NCI-H226 (cell line): ENCODE measurements around the gene TMEM204.
"Not testable (repeated sequence)": the region's sequence is repeated elsewhere in the genome, so short reads cannot be mapped to it uniquely, and the experiment has no call there.

ENCODE experiments used
- DNase-seq: peaks from one replicate; pipeline ENCODE4 v3.0.0-alpha.2; 2015

TMEM204 gene

DNA sequence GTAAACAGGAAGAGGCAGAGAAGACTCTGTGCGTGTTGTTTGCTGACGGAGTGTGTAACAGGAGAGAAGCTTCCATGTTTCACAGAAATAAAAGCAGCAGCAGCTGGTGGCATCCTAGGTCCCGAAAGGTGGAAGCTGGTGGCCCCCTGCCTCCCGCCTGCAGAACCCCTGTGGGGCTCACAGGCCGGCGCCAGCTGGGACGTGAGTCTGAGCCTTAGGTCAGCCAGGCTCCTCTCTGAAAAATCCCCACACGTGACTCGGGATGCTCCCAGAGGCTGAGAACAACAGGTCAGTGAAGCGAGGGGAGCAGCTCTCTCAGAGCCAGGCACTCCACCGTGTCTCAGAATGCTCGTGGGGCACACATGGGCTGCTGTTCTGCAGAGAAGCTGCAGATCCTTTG lies 27.4 kb downstream of the TMEM204 start:
- no peak for DNase-seq

DNA sequence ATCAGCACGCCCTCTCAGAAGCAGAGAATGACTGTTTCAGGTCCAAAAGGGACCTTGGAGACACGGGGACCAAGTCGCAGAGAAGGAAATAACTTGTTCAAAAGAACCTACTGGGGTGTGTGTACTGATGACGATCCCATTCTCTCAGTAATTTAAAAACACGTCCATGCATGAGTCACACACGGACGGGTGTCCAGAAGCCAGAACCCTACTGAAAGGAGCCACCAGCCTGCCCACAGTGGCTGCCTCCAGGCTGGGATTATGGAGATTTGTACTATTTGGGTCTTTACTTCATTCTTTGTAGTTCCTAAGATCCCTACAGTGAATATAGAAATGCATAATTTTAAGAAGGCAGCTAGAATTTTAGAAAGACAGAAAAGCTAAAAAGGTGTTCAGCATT lies 27.8 kb downstream of the TMEM204 start:
- no peak for DNase-seq

DNA sequence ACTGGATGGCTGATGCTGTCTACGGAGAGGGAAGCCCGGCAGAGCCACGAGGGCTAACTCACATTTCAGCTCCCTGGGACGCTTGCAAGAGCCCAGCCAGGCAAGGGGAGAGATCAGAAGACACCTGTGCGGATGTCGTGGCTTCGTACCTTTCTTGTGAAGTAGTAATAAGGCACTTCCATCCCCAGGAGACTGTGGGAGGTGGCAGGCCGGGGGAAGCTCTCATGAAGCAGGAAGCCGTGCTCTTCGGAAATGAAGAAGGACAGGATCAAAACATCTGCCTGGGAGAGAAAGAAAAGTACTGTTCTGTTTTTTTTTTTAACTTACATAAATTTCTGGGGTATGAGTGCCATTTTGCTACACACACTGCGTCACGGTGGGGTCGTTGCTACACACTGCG lies 28.4 kb downstream of the TMEM204 start:
- DNase-seq: no peak

DNA sequence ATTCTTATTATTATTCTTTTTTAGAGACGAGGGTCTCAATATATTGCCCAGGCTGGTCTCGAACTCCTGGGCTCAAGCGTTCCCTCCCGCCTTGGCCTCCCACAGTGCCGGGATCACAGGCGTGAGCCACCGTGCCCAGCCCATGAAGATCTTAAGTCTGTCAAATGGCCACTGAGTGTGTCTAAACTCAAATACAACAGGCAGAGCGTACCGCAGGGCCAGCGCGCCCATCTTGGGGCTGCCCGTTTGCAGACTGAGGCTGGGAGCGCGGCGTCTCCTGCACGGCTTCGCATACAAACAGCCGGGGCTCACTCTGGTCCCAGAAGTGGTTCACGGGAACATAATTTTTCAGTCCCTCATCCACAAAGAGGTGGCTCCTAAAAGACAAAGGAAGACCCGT lies 30.3 kb downstream of the TMEM204 start:
- no peak for DNase-seq

DNA sequence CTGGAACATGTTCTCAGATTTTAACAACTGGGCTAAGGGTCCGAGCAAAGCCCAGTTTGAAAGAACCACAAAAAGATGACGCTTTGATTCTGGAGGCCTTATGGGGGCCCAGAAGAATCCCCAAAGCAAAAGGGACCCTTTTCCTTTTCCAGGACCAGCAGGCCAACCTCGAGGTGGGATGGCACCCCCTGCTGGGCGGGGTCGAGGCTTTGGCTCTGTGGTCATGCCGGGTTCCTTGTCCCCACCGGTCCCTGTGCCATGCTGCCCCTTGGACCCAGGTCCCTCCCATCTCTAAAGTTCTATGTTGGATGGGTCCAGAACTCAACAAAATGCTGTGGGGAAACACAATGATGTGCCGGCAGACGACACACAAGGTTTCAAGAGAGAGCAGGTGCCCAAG lies 30.9 kb downstream of the TMEM204 start:
- no peak for DNase-seq

DNA sequence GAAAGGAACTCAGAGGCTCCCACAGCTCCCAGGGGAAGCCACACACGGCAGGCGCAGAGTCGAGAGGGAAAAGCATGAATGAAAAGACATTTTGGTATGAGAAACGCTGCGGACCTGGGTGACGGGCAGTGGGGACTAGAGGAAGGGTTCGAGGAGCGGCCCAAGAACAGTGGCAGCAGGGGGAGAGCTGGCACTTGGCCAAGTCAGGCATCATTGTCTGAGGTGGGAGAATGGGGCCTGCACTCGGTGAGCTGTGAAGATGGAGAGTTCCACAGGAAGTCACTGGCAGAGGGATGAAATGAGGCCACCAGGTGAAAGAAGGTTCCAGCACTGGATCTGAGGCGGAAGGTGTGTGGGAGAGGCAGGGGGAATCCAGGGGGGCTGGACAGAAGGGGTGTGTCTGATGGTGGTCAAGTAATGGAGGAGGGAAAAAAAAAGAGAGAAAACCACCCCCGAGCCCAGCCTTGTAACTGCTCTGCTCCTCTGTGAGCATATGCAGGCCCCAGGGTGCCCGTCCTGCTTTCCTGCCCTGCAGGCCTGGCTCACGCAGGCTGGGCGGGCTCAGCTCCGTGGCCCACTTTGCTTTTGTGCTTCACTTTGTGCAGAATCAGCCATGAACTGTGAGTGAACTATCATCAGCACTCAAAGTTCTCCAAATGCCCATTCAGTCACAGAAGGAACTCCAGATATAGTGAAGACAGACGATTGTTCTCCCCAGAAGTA lies 31.8 kb downstream of the TMEM204 start:
- DNase-seq: no peak

DNA sequence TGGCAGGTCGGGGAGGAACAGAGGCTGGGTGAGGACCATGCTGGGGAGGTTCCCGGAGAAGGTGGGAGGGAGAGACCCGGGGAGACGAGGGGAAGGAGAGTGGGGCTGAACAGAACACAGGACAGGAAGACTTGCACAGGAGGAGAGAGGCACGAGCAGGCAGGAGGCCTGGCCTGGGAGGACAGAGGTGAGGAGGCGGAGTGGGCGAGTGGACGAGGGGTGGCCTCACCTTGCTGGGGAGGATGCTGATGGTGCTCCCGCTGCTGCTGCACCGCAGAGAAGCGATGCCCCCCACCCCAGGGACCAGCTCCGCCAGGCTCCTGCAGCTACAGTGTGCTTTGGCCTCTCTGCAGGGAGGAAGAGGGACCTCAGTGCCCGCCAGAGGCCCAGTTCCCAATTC lies 34.5 kb downstream of the TMEM204 start:
- DNase-seq: no peak

DNA sequence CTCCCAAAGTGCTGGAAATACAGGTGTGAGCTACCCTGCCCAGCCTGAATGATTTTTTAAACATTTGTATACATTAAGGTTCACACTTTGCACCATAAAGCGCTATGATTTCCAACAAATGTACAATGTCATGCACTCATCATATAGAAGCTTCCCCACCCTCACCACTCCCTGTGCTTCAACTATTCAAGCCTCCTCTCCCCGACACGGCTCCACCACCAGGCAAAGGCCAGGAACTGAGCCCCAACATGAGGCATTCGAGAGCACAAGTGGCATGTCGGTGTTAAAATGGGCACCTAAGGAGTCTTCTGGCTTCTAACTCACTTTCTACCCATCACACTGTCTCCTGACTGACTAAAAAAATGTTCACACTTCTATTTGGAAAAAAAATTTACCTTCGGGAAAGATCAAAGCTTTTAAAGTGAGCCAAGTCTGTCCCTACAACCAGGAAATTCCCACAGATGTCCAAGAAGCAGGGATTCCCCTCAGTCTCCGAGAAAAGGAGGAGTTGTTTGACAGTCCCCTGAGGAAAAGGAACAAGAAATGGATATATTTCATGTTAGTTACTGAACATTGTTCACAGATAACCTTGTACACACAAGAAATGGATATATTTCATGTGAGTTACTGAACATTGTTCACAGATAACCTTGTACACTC lies 37.7 kb downstream of the TMEM204 start:
- DNase-seq: no peak

DNA sequence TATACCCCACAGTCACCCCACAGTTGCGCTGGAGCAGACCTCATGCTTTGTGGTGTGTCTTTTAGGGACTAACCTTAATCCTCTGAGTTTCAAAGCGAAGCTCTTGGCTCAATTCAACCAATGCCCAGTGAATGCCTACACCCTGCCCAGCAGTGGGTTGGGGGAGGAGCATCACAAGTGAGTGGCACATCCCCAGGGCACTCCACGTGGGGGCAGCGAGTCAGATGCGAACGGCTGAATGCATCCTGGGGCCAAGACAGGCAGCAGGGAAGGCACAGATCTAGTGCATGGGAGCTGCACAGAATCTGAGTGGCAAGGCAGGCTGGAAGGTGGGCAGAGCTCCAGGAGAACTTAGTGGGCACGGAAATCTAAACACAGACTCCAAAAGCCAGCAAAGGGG lies 39.2 kb downstream of the TMEM204 start:
- no peak for DNase-seq

DNA sequence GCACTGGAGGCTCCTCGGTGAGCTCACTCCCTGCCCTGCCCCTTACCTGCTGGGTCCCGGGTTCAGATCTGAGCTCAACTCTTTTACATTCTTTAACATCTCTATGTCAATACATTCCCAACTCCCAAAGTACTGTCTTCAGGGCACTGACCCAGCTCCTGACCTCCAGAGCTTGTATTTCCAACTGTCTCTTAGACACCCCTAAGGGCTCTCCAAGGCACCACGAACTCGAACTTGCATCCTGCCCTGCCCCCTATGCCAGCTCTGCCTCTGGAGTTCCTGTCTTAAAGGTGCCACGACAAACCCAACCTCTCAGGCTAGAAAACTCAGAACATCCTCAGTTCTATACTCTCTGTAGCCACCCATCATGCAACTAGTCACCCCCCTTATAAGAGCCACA lies 39.8 kb downstream of the TMEM204 start:
- no peak for DNase-seq

DNA sequence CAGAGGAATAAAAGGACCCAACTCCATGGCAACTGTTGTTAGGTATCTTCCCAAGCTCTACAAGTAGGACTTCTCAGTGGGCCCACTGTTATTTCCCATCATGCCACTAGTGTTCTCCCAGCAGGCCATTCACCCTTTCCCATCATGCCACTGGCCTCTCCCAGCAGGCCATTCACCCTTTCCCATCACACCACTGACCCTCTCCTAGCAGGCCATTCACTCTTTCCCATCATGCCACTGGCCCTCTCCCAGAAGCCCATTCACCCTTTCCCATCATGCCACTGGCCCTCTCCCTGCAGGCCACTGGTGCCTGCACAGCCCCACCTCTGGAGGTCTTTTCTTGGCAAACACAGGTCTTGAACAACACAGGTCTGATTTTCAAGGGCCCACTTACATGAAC lies 42.1 kb downstream of the TMEM204 start:
- DNase-seq: no peak

DNA sequence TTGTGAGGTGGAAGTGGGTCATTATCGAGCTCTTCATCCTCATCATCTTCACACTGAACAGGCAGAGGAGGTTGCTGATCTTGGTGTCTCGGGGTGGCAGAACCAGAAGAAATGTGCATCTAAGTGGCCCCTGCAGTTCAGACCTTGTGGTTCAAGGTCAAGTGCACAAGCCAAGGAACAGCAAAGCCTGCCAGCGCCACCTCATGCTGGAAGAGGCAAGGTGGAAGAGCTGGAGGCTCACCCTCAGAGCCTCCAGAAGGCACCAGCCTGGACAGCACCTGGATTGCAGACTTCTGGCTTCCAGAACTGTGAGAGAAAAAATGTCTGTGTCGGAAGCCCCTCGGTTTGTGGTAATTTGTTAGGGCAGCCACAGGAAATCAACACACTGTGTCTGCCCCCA lies 45.7 kb downstream of the TMEM204 start:
- DNase-seq: no peak

DNA sequence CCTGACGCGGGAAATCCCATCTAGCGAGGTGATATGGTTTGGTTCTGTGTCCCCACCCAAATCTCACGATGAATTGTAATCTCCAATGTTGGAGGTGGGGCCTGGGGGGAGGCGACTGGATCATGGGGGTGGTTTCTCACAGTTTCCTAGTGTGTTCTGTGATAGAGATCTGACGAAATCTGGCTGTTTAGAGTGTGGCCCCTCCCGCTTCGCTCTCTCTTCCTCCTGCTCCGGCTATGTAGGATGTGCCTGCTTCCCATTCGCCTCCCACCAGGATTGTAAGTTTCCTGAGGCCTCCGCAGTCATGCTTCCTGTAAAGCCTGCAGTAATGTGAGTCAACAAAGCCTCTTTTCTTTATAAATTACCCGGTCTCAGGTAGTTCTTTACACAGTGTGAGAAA lies 46.8 kb downstream of the TMEM204 start:
- no peak for DNase-seq

DNA sequence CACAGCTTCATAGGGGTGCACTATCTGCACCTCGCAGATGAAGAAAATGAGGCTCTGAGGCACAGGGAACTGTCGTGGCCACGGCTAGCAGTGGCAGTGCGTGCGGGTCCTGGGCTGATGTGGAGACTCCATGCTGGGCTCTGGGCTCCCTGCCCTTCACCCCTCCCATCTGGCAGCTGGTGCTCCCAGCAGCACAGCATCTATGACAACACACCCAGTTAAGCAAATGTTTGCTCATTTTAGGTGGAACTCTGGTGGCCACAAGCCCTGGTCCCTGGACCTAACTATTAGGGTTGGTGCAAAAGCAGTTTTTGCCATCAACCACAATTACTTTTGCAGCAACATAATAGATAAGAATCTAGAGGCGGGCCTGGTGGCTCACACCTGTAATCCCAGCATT lies 47.5 kb downstream of the TMEM204 start:
- DNase-seq: no peak

DNA sequence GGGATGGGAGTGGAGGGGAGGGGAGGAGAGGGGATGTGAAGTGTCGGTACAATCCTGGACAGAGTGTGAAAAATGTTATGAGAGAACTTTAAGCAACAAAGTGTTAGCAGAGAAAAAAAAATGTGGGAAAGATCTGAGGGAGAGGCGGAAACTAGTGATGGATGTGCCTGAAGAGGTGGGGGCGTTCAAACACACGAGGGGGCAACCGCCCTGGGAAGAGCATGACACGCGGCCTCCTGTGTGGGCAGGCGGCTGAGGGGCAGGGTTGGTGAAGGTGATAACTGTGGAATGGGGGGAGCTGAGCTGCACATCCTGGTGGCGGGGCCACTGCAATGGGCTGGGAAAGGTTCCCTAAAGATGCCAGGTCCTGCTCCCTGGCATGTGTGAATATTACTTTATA lies 48.3 kb downstream of the TMEM204 start:
- DNase-seq: no peak

DNA sequence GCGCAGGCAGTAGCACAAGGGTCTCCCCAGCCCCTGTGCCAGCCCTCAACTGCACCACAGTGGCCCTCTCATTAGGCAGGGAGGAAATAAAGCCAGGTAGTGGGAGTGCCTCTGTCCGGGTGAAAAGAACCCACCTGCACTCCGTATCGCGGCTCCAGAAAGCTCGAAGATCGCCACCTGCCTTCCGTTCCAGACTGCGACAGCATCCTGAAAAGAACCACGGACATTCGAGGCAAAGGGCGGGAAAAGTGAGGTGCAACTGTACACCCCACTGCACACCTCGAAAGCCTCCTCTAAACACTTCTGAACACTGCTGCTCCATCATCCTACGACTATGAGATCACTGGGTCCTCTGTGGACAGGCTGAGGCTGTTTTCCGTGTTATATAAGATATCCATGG lies 49.7 kb downstream of the TMEM204 start:
- no peak for DNase-seq

DNA sequence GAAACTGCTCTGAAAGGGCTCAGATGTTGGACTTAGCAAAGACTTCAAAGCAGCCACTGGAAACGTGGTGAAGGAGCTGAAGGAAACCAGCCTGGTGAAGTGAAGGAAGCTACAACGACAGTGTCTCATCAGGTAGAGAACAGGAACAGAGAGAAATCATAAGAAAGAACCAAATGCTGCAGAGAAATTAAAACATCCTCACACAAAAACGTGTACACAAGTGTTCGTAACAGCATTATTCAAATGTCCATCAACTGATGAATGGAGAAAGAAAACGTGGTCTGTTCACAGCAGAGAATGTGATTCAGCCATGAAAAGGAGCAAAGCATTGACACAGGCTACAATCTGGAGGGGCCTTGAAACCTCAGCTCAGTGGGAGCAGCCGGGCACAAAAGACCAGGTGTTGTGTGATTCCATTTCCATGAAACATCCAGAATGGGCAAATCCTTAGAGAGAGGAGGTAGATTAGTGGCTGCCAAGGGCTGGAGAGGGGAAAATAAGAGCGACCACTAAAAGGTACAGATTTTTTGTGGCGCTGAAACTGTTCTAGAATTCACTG lies 51.5 kb downstream of the TMEM204 start:
- DNase-seq: no peak

DNA sequence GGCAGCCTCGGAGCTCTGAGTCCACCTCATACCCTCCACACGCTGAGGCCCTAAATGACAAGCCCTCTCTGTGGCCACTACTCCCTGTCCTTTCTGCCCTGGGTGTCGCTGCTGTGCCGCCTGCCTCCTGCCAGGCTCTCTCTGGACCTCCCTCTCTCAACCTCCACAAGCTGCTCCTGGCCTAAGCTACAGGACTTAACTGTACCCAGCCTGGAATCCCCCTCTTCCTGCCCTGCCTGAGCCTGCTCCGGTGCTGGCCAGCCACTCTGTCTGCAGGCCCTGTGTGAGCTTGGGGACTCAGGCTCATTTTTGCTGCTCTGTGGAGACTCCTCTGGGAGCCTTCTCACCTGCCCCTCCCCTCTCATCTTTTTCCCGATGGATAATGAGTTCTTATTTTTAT lies 56.9 kb downstream of the TMEM204 start:
- DNase-seq: no peak

DNA sequence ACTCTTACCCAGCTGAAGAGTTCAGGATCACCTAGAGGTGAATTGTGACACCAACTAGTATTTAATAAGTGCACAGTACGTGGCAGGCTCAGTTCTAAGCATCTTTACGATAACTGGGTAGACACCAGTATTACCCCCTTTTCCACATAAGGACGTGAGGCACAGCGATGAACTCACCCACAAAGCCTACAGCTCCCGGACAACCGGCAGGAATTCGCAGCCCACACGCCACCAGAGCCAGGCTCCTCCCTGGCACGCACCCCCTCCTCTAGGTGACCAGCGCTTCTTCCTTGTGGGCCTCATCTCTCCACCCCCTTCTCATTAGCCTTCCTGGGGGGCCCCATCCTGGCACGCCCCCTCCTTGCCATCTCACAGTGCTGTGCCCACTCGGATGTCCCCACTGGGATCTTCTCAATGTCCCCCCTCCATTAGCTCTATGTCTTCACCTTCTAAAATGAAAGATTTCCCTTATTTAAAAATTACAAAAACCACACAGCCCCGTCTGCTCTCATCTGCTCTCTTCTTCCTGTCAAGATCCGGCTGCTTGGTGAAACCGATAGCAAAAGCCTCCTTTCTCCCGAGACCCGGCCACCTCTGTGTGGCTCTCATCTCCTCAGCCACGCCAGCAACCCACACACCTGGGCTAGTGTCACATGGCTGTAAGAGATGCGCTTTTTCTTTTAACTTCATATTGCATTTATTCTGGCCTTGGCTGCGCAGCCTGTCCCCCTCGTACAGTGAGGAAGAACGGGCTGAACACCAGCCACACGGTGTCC lies 57.7 kb downstream of the TMEM204 start:
- no peak for DNase-seq

DNA sequence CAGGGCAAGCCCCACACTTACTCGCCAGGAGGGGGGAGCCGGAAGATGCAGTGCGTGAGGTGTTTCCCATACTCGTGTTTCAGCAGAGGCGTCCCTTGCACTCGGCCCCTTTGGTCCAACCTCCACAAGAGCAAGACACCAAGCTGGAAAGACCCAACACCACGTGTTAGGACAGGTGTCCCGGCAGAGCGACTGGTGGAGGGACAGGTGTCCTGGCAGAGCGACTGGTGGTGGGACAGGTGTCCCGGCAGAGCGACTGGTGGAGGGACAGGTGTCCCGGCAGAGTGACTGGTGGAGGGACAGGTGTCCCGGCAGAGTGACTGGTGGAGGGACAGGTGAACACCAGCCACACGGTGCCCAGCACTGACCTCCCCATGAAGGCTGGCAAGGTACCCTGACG lies 59.0 kb downstream of the TMEM204 start:
- no peak for DNase-seq

DNA sequence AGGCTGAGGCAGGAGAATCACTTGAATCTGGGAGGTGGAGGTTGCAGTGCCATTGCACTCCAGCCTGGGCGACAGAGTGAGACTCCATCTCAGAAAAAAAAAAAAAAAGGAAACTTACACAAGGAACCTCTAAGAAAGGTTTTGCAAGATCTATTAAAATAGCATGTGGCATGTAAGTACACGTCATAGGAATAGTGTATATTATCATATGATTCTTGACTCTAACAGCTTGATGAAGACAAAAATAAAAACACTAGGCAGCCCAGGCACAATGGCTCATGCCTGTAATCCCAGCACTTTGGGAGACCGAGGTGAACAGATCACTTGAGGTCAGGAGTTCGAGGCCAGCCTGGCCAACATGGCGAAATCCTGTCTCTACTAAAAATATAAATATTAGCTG lies 62.0 kb downstream of the TMEM204 start:
- DNase-seq: not testable (repeated sequence)

DNA sequence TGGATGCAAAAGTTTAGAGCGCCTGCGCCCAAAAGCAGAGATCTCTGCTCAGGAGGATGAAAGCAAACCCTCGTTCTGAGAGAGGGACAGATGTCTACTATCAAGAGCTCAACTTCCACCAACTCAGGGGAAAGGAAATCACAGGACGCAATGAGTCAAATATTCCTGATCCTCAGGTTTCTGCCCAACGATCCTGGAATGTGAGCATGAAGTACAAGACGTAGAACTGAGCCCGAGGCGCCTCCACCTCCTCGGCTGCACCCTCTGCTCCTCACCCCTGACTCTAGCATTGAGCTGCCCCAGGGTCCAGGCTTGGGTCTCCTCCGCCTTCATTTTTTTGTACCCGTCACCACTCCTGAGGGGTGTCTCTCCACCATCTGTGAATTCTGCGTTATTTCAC lies 63.0 kb downstream of the TMEM204 start:
- no peak for DNase-seq

DNA sequence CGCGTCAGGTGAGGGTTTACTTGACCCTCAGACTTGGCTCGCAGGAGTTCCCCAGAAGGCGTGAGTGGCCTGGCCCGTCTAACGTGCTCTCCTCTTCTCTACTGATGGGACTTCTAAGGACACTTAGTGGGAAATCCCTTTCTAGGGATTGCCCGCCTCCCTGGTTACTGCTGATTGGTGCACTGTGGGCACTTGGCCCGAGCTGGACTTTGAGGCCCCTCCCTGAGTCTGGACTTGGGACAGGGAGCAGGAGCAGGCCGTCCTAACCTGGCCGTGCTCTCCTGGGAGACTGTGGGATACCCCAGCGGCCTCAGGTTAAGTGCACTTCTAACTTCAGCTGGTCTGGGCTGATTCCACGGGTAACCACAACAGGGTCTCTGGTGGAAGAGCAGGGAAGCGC lies 63.7 kb downstream of the TMEM204 start:
- no peak for DNase-seq

DNA sequence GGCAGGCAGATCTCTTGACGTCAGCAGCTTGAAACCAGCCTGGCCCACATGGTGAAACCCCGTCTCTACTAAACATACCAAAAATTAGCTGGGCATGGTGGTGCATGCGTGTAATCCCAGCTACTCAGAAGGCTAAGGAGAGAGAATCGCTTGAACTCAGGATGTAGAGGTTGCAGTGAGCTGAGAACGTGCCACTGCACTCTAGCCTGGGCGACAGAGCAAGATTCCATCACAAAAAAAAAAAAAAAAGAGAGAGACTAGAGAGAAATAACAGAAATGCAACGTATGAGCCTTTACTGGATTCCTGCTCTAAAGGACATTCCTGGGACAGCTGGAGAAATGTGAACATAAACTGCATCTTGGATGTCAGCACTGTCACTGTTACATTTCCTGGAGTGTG lies 67.6 kb downstream of the TMEM204 start:
- no peak for DNase-seq
